ENCODE data around the gene FES. TPM values are rescaled to one million over a fixed set of nuclear protein-coding genes. Genes with fewer than 3 reads are reported as not detected.

The FES gene
- total and polyA plus RNA-seq, 2 of the 13 experiments (the other 11 are each of a cell fraction or from before 2014, with no cell fraction given), result 4.0 to 9.5 TPM

- H3K9ac ChIP-seq (ENCODE audit: insufficient read depth, low read depth, low read length), result no peak overlapping the region
- no peak overlapping the region for H2AFZ ChIP-seq (ENCODE audit: low read length)
- in situ Hi-C loops (cut with HindIII; ENCODE audit: extremely low pct_ligation_motif_present, low pct_unique_long_range_greater_than_20kb), result no loop called here
- ATAC-seq, result no peak
- no peak overlapping the region for H3K27ac ChIP-seq (ENCODE audit: extremely low read length, insufficient read depth, low read length)
- no peak for DNase-seq (ENCODE audit: low spot score)
- H3K4me2 ChIP-seq (ENCODE audit: low read depth, low read length), result no peak overlapping the region
- H4K20me1 ChIP-seq (ENCODE audit: insufficient read depth, low read length), result peaks cover 6% of the 10 kb centered on the region; the same call in 1 of the 2 replicates
- WGBS (ENCODE audit: low lambda C conversion rate), result 97% methylated on average over 6 of the region's 16 CpGs
- H3K79me2 ChIP-seq (ENCODE audit: insufficient read depth, low read length), result no peaks in the 10 kb centered on the region
- intact Hi-C loops (cut with micrococcal nuclease; ENCODE audit: unreplicated experiment), result no loop called here
- H3K27me3 ChIP-seq (ENCODE audit: control insufficient read depth in 1 of 2, insufficient read depth in 2 of 2, low read length in 2 of 2), result no peaks in the 10 kb centered on the region
- FAIRE-seq, result no peak
- peaks cover 24% of the 10 kb centered on the region for H3K4me1 ChIP-seq (ENCODE audit: insufficient read depth, low read length)
- H3K9me3 ChIP-seq (ENCODE audit: low read length), result no peaks in the 10 kb centered on the region
- H3K4me3 ChIP-seq (replicated peaks in 1 of 3; ENCODE audit: insufficient read depth in 1 of 3, low read depth in 2 of 3, low read length in 3 of 3), result no peak overlapping the region
- ChIA-PET CTCF (ENCODE audit: low intra/inter-chr PET ratio, low total read pairs) (no interaction called here), POLR2A (interaction anchor here (1.8 kb wide), 1 partner anchor 21 kb away, joined by 6 read pairs; no protein-coding TSS in a partner anchor)
- no peak for TF ChIP-seq HINFP (CRISPR knock-in tag; IDR thresholded peaks at IDR 0.05; ENCODE audit: low read depth)
- TF ChIP-seq ZNF574 (CRISPR knock-in tag; IDR thresholded peaks at IDR 0.05), result no peak
- no peak for TF ChIP-seq MEIS1 (CRISPR knock-in tag; IDR thresholded peaks at IDR 0.05; ENCODE audit: borderline replicate concordance)
- no peak for TF ChIP-seq PPARG (CRISPR knock-in tag; conservative IDR thresholded peaks at IDR 0.05)
- no peak for TF ChIP-seq GRHL1 (CRISPR knock-in tag; conservative IDR thresholded peaks at IDR 0.05)
- TF ChIP-seq RBM22 (optimal IDR thresholded peaks at IDR 0.05; ENCODE audit: low read length), result no peak
- no peak for TF ChIP-seq ZNF224 (CRISPR knock-in tag; IDR thresholded peaks at IDR 0.05)
- no peak for TF ChIP-seq SP4 (CRISPR knock-in tag; IDR thresholded peaks at IDR 0.05)
- TF ChIP-seq ARID4A (CRISPR knock-in tag; IDR thresholded peaks at IDR 0.05; ENCODE audit: borderline replicate concordance), result no peak
- no peak for TF ChIP-seq KLF15 (CRISPR knock-in tag; IDR thresholded peaks at IDR 0.05; ENCODE audit: borderline replicate concordance)
- no peak for TF ChIP-seq ZNF282 (IDR thresholded peaks at IDR 0.05; ENCODE audit: partially characterized antibody)
- H3K36me3 ChIP-seq (replicated peaks in 1 of 2; ENCODE audit: control insufficient read depth in 1 of 2, insufficient read depth in 2 of 2, low read length in 2 of 2), result peaks cover 7 to 40% of the 10 kb centered on the region in 2 experiments; a peak in 4 of 5 replicates
- BruUV-seq (replicated peaks), result no TSS peak
Measured at GRCh38 chr15:90880381-90881145, 3.7 kb upstream of the FES start.

Measured in HepG2 (cell line).